ENCODE results near the gene RTKN2. TPM values are rescaled to one million over a fixed set of nuclear protein-coding genes. Genes with fewer than 3 reads are reported as not detected.
A peak's percentile ranks its signal among the peaks of the same experiment; 100 is the strongest.

Gene RTKN2
- polyA plus RNA-seq, 1 of the 3 experiments (the other 2 are of a cell fraction), result 1.4 TPM

- Histone ChIP-seq H3K9me3 (no peaks in the 10 kb centered on the region), H4K20me1 (ENCODE audit: insufficient read depth) (no peaks in the 10 kb centered on the region), H2AFZ (ENCODE audit: low read depth) (no peak overlapping the region; the same call in 1 of the 2 replicates), H3K27ac (ENCODE audit: low read depth in 2 of 2, low read length in 1 of 2) (no peak overlapping the region), H3K36me3 (replicated peaks in 1 of 2; ENCODE audit: control insufficient read depth in 1 of 2, insufficient read depth in 2 of 2, low read length in 1 of 2) (peaks cover 3 to 4% of the 10 kb centered on the region in 2 experiments), H3F3A (replicated peaks; ENCODE audit: insufficient read depth) (peaks cover 20% of the 10 kb centered on the region), H3K9me2 (no peaks in the 10 kb centered on the region), H3K27me3 (ENCODE audit: insufficient read depth) (no peaks in the 10 kb centered on the region), H3K9ac (no peak overlapping the region), H3K79me2 (ENCODE audit: insufficient read depth) (no peaks in the 10 kb centered on the region; the same call in 1 of the 2 replicates), H3K4me2 (no peak overlapping the region), H3K4me3 (ENCODE audit: low read depth in 2 of 2, low read length in 1 of 2) (no peak overlapping the region), H3K4me1 (ENCODE audit: control insufficient read depth in 1 of 2, insufficient read depth in 2 of 2, low read depth in 1 of 2, low read length in 1 of 2) (peaks cover 5 to 48% of the 10 kb centered on the region in 2 experiments; a peak in 2 of 4 replicates)
- DNase-seq, result no peak
- TF ChIP-seq, protein P1, sequence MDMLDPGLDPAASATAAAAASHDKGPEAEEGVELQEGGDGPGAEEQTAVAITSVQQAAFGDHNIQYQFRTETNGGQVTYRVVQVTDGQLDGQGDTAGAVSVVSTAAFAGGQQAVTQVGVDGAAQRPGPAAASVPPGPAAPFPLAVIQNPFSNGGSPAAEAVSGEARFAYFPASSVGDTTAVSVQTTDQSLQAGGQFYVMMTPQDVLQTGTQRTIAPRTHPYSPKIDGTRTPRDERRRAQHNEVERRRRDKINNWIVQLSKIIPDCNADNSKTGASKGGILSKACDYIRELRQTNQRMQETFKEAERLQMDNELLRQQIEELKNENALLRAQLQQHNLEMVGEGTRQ (IDR thresholded peaks at IDR 0.05; ENCODE audit: borderline replicate concordance, low read depth, low read length), result no peak
- TF ChIP-seq TCF12 (IDR thresholded peaks at IDR 0.05), result 0 out of 2 replicates have a peak, but pooled peaks have one; percentile 5
- TF ChIP-seq RAD21 (IDR thresholded peaks at IDR 0.05; ENCODE audit: low read length), result no peak
- TF ChIP-seq, protein P2, sequence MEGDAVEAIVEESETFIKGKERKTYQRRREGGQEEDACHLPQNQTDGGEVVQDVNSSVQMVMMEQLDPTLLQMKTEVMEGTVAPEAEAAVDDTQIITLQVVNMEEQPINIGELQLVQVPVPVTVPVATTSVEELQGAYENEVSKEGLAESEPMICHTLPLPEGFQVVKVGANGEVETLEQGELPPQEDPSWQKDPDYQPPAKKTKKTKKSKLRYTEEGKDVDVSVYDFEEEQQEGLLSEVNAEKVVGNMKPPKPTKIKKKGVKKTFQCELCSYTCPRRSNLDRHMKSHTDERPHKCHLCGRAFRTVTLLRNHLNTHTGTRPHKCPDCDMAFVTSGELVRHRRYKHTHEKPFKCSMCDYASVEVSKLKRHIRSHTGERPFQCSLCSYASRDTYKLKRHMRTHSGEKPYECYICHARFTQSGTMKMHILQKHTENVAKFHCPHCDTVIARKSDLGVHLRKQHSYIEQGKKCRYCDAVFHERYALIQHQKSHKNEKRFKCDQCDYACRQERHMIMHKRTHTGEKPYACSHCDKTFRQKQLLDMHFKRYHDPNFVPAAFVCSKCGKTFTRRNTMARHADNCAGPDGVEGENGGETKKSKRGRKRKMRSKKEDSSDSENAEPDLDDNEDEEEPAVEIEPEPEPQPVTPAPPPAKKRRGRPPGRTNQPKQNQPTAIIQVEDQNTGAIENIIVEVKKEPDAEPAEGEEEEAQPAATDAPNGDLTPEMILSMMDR (IDR thresholded peaks at IDR 0.05), result no peak
- POLR2A ChIA-PET, result no interaction called here
- CTCF ChIA-PET, result no interaction called here
These were observed 30.7 kb downstream of the RTKN2 start for GRCh38 chr10:62237966-62238365.

DNA sequence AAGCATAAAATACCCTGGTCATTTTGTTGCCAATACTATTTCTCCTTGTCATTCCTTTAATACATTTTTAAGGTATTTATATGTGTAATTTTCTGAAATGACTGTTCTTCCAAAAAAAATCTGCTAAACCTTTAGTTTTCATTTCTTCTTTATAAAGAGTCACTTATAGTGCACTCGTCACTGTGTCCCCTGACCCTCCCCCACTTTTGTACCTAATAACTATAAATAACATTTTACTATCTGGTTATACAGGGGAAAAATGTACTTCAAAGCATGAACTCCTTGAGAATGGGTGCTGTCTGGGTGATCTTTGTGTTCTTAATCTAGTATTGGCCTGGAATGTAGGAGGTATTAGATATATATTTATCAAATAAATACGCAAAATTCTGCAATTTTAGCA, 31.1 kb downstream of the RTKN2 start:
- TF ChIP-seq FOXM1 (IDR thresholded peaks at IDR 0.05; ENCODE audit: low read depth), result no peak
- no peak for TF ChIP-seq MEF2A (IDR thresholded peaks at IDR 0.05; ENCODE audit: borderline replicate concordance, low read depth)
- no peak for TF ChIP-seq TEAD4 (IDR thresholded peaks at IDR 0.05; ENCODE audit: borderline replicate concordance, insufficient read depth)
- TF ChIP-seq SMC3 (IDR thresholded peaks at IDR 0.05; ENCODE audit: low read depth, low read length), result no peak
- TF ChIP-seq EP300 (IDR thresholded peaks at IDR 0.05; ENCODE audit: borderline replicate concordance in 1 of 2, low read depth in 1 of 2, low read length in 1 of 2), result no peak
- TF ChIP-seq, protein P1 (IDR thresholded peaks at IDR 0.05; ENCODE audit: borderline replicate concordance, low read depth, low read length), result no peak
- TF ChIP-seq CHD2 (IDR thresholded peaks at IDR 0.05; ENCODE audit: low read length, partially characterized antibody), result no peak
- TF ChIP-seq PBX3 (IDR thresholded peaks at IDR 0.05), result no peak
- TF ChIP-seq, protein P3, sequence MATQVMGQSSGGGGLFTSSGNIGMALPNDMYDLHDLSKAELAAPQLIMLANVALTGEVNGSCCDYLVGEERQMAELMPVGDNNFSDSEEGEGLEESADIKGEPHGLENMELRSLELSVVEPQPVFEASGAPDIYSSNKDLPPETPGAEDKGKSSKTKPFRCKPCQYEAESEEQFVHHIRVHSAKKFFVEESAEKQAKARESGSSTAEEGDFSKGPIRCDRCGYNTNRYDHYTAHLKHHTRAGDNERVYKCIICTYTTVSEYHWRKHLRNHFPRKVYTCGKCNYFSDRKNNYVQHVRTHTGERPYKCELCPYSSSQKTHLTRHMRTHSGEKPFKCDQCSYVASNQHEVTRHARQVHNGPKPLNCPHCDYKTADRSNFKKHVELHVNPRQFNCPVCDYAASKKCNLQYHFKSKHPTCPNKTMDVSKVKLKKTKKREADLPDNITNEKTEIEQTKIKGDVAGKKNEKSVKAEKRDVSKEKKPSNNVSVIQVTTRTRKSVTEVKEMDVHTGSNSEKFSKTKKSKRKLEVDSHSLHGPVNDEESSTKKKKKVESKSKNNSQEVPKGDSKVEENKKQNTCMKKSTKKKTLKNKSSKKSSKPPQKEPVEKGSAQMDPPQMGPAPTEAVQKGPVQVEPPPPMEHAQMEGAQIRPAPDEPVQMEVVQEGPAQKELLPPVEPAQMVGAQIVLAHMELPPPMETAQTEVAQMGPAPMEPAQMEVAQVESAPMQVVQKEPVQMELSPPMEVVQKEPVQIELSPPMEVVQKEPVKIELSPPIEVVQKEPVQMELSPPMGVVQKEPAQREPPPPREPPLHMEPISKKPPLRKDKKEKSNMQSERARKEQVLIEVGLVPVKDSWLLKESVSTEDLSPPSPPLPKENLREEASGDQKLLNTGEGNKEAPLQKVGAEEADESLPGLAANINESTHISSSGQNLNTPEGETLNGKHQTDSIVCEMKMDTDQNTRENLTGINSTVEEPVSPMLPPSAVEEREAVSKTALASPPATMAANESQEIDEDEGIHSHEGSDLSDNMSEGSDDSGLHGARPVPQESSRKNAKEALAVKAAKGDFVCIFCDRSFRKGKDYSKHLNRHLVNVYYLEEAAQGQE (IDR thresholded peaks at IDR 0.05; ENCODE audit: low read depth, low read length), result no peak
- TF ChIP-seq, protein P4, sequence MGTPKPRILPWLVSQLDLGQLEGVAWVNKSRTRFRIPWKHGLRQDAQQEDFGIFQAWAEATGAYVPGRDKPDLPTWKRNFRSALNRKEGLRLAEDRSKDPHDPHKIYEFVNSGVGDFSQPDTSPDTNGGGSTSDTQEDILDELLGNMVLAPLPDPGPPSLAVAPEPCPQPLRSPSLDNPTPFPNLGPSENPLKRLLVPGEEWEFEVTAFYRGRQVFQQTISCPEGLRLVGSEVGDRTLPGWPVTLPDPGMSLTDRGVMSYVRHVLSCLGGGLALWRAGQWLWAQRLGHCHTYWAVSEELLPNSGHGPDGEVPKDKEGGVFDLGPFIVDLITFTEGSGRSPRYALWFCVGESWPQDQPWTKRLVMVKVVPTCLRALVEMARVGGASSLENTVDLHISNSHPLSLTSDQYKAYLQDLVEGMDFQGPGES (IDR thresholded peaks at IDR 0.05; ENCODE audit: low read depth, low read length), result no peak
- TF ChIP-seq JUND (IDR thresholded peaks at IDR 0.05), result no peak
- Histone ChIP-seq H3K9me2 (no peaks in the 10 kb centered on the region), H2AFZ (ENCODE audit: low read depth) (no peak overlapping the region), H3K9ac (no peak overlapping the region), H4K20me1 (ENCODE audit: insufficient read depth) (no peaks in the 10 kb centered on the region), H3K36me3 (replicated peaks in 1 of 2; ENCODE audit: control insufficient read depth in 1 of 2, insufficient read depth in 2 of 2, low read length in 1 of 2) (peaks cover 3 to 4% of the 10 kb centered on the region in 2 experiments), H3K79me2 (ENCODE audit: insufficient read depth) (no peaks in the 10 kb centered on the region; the same call in 1 of the 2 replicates), H3K27ac (ENCODE audit: low read depth in 2 of 2, low read length in 1 of 2) (no peak overlapping the region), H3K4me3 (ENCODE audit: low read depth in 2 of 2, low read length in 1 of 2) (no peak overlapping the region), H3K27me3 (ENCODE audit: insufficient read depth) (no peaks in the 10 kb centered on the region), H3K4me2 (no peak overlapping the region), H3K9me3 (no peaks in the 10 kb centered on the region), H3K4me1 (ENCODE audit: control insufficient read depth in 1 of 2, insufficient read depth in 2 of 2, low read depth in 1 of 2, low read length in 1 of 2) (peaks cover 5 to 53% of the 10 kb centered on the region in 2 experiments; a peak in 2 of 4 replicates), H3F3A (replicated peaks; ENCODE audit: insufficient read depth) (peaks cover 23% of the 10 kb centered on the region)
- WGBS (ENCODE audit: low lambda C conversion rate), result 94% methylated on average over 2 of the region's 2 CpGs
- no peak for DNase-seq
- CTCF ChIA-PET, result no interaction called here
- POLR2A ChIA-PET, result no interaction called here
